ENCODE measurements around the gene NCKIPSD.

NCKIPSD gene

DNA sequence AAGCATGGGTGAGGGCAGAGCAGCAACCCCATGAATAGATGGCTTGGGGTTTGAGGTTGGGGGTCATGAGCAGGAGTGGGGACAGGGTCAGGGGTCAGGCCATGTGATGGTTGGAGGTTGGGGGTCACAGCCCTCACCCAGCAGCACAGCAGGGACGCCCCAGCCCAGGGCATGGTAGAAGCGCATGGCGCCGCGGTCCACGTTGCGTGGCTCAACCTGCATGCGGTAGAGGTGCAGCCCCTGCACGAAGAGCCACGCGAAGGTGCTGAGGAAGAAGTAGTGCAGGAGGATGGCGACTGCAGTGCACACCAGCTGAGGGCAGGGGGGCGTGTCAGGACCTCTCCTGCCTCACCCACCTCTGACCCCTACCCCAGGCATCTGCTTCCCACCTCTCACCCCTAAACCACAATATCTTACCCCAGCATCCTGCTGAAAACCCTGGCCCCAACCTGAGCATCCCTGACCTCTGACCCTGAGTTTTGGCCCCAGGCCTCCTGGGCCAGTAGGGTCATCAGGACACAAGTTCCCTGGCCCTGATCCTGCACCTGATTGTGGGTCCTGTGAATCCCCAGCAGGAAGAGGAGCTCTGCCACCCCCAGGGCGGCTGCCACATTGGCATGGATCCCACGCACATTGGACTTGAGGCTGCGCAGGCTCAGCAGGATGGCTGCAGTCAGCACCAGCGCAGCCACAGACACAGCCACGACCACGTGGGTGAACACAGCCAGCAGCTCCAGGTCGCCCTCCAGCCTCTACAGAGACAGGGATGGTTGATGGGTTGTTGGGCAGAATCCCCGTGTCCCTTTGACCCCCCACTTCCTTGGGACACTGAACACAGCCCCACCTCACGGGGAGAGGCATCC is 40.6 kb downstream of the NCKIPSD start:
- DNase-seq: no peak

DNA sequence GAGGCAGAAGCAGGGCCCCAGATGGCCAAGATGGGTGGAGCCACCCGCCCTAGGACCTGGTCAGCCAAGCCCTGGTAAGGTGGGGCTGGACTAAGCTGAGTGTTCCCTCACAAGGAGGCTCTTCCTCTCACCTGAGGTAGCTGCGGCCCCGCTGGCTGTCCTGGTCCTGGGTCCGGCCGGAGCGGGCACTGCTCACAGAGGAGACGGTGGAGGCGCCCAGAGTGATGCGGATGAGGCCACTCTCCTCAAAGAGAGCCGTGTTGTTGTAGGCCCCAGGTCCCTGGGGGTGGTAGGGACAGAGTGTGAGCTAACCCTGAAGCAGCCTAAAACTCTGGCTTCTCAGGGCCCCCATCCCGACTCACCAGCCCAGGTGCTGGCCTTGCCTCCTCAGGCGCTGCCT is 43.1 kb downstream of the NCKIPSD start:
- DNase-seq: no peak

DNA sequence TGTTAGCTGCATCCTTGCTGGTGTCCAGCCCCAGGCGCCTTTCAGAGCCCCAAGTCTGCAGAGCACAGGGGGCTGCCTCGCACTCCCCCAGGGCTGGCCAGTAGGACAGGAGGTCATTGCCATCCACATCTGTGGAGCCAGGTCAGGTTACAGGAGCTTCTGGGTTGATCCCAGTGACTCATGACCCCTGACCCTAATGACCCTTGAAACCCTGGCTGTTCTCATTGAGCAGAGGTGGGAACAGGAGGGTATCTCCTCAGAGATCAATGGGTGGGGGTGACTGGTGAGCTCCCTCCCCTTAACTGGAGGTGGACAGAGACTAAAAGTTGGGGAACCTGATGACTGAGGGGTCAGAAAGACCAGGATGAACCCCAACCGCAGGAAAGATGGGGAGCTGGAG is 44.3 kb downstream of the NCKIPSD start:
- no peak for DNase-seq

DNA sequence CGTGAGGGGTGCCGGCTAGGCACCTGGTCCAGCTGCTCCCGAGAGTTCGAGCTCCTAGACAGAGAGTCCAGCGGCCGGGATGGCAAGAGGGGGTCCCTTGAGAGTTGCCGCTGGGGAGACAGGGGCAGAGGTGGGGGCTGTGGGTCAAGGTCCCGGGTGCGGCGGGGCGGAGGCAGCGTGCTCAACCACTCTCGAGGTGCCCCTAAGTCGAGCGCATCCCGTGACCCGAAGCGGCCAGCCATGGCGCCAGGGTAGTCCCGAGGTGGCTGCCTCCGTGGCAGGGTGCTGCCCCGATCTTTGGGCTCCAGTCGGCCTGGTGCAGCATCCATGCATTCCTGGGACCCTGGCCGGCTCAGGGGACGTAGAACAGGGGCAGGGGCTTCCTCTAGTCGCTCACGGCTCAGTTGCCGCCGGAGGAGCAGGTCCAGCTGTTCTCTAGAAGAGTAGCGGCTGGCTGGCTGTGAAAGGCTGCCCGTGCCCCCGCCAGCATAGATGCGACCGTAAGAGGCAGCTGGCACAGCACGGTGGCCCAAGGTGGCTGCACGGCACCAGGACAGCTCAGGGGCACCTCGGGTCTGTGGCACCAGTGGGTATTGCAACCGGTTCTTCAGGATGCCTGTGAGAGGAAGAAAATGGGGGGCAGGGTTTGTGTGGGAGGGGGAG is 45.6 kb downstream of the NCKIPSD start:
- DNase-seq: no peak

DNA sequence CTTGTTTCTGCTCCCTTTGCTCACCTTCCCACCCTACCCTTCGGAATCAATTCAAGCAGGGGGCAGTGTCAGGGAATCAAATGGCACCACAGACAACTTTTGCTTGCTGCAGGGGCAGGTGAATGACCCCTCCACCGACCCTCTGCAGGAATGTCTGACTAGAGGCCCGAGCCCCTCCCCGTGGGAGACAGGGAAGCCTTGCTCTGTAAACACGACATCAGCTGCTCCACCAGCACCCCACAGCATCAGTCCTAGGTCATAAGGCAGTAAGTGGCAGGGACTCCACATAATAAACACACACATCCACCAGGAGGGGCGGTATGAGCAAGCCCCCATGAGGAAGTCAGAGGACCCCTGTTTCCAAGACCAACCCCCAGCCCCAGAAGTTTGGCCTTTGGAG is 48.4 kb downstream of the NCKIPSD start:
- DNase-seq: no peak

DNA sequence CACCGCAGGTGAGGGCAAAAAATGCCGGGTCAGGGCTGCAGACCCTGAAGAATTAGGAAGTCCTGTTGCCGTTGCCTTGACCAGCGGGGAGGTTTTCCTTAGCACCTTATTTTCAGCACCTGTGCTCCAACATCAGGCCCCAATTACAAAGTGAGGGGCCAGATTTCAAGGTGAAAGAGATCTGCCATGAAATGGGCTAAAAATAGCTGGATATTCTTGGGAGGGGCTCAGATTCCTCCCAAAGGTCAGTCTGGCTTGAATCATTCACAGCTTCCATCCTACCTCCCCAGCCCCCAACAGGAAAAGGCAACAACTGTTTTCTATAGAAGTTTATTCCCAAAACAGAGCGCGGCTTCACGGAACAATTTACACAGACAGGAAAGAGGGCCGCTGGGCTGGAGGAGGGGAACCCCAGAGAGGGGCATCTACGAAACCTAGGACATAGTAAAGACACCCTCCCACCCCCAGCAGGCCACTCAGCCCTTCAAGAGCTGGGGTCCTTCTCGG is 49.5 kb downstream of the NCKIPSD start:
- no peak for DNase-seq

DNA sequence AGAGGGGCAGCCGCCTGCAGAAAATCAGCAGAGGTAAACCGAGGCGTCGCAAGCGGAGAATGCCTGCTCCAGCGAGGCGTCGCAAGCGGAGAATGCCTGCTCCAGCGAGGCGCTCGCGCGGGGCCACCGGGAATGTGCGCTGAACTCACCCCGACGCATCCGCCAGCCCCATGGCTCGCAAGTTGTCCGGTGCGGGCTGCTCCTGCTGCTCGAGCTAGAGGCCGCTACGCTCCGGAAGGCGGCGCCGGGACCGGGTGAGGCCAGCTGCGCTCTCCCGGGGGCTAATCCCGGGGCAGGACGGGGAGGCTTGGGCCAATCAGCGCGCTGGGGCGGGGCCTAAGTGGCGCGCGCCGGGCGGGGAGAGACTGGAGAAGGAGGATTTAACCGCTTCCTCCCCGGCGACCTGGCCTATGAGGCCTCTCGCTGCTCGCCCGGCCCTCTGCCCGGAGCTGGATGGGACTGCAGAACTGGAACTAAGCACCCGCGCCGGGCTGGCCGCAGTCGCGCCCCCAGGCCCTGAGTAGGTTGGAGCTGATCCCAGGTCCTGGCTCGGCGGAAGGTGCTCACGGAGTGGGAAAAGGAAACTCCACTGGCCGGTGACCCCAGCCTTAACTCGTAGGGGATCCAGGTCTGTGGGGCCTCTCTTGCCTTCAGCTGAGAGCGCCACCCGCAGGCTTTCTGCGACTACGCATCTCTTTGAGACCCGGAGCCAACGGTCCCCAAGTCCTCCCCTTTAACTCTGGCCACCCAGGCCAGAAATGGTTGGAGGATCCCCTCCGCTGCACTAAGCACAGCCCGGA is 50.3 kb downstream of the NCKIPSD start, which contains the start of gene SLC26A6:
SLC26A6 (minus strand) TSS at position 240 of the 800 bp plus-strand sequence; CDS start at position 172, 68 bp downstream.
- DNase-seq: peak; percentile 97 to 99 (median 98)

DNA sequence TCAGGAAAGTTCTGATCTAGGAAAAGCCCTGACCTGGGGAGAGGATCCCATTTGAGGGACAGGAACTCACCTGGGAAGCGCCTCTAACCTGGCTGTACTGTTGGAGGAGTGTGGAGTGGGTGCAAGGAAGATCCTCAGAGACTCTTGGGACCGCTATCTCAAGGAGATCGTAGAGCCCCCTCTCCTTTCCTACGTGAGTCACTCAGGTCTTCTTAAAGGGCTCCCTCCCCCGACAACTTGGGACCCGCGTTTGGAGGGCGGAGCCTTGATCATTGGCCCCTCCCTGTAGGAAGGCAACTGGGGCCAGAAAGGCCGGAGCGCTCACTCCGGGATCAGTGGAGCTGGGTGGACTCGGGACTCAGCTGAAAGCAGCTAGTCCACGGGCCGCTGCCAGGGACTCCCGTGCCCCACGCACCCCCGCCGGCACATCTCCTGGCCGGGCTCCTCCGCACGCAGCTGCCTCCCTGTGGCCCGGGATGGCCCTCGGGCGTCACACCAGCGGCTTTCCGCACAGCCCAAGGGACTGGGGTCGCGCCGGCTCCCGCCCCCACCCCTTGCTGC is 51.0 kb downstream of the NCKIPSD start:
- DNase-seq: peak; percentile 36 to 62 (median 50)

DNA sequence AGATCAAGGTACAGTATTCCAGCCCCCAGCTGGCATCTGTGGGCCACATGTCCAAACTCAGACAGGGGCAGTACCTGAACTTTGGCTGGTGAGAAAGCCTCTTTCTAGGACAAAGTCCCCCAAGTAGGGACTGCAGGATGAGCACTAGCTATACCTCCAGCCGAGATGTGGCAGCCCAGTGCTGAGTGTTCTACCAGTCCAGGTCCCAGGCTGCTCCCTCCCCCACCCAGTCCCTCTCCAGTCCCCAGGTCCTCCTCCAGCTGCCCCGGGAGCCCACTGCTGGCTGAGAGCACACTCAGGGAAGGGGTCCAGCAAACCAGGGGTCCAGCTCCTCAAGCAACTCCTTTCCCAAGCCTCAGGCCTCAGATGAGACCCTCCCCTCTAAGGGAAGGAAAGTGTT is 52.0 kb downstream of the NCKIPSD start:
- DNase-seq: no peak

DNA sequence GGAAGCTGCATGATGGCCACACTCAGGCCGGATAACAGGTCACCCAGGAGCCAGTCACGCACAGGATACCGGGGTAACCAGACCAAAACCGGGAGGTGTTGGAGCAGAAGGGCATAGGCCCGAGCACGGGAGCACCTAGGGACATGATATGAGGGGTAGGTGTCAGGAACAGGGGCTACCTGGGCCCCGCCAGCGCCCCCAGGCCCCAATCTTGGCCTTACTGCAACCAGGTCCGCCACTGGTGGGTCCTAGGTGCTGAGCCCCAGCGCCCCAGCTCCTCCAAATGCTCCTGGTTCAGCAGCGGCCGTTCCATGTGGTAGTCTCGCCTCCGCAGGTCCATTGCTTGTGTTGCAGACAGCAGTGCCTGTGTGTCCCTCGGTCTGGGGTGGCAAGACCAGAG is 52.5 kb downstream of the NCKIPSD start:
- DNase-seq: no peak

DNA sequence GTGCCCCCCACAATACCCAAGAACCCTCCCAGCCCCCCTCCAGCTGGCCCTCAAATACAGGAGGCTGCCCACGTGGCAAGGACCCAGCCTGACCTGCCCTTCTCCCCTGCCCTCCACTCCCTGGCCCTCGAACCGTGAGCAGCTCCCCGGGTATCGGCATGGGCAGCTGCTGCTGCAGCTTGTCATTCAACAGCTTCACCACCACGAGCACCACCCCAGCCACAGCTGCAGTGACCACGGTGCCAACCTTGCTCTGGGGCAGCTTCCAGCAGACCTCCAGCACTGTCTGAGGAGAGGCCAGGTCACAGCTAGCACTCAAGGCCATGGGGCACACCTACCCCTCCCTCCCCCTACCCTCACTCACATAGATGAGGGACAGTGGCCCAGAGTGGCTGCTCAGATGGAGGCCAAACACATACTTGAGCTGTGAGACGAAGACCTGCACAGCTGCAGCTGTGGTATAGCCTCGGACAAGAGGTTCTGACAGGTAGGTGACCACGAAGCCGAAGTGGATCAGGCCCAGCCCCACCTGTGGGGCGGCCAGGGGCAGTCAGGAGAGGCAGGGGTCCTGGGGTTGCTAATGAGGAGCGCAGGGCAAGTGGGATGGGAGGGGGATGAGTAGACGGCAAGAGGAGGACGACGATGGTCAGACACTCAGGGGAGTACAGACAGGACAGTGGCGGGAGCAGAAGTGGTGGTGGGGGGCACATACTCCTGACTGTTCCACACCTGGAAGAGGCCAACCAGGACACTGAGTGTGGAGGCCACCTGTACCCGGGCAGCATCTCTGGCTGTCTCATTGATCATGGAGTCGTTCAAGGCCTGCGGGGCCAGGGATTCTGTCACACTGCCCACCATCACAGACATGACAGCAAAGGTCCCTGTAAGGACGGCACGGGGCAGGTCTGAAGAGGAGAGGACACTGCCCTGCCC is 53.9 kb downstream of the NCKIPSD start:
- DNase-seq: no peak

DNA sequence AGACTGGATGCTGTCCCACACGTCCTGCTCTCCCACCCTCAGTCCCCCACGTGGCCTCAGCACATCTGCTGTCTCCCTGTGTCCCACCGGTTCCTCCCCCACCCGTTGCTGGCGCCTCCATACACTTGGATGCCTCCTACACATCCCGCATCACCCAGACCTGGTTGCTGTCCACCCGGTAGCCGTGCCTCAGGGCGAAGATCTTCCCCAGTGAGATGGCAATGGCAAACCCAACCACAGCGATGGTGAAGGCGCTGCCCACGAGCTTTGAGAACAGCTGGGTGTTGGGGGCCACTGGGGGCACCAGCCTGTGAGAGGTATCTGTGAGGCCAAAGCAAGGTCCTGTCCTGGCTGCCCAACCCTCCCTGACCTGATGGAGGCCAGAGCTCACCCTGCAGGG is 54.9 kb downstream of the NCKIPSD start:
- DNase-seq: no peak

DNA sequence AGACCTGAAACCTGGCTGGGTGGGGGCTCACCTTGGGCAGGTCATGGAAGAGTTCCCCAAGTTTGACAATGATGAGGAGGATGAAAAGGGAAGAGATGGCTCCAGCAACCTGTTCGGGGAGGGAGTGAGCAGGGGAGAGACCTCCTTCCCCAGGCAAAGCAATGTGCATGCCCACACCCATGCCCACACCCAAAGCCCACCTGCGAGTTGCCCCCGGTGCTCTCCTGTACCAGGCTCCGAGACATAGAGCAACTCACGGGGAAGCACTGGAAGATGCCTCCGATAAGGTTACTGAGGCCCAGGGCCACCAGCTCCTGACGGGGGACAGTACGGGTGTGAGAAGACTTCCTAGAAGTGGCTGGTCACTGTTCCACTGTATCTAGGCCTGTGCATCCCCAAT is 55.3 kb downstream of the NCKIPSD start:
- DNase-seq: no peak

DNA sequence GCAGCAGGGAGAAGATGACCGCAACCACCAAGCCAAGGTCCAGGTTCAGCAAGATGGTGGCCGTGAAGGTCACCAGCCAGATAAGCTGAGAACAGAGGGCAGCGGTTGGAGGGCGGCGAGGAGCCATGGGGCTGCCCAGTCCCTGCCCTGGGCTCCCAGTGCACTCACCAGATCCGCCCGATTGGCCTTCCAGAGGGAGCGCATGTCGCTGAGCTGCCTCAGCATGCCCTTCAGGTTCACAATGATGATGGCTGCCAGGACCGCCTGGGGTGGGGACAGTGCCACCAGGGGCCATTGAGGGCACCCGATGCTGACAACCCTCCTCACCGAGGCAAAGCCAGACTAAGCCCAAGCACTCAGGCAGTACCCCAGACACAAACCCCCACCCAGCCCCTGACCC is 55.8 kb downstream of the NCKIPSD start:
- DNase-seq: no peak

DNA sequence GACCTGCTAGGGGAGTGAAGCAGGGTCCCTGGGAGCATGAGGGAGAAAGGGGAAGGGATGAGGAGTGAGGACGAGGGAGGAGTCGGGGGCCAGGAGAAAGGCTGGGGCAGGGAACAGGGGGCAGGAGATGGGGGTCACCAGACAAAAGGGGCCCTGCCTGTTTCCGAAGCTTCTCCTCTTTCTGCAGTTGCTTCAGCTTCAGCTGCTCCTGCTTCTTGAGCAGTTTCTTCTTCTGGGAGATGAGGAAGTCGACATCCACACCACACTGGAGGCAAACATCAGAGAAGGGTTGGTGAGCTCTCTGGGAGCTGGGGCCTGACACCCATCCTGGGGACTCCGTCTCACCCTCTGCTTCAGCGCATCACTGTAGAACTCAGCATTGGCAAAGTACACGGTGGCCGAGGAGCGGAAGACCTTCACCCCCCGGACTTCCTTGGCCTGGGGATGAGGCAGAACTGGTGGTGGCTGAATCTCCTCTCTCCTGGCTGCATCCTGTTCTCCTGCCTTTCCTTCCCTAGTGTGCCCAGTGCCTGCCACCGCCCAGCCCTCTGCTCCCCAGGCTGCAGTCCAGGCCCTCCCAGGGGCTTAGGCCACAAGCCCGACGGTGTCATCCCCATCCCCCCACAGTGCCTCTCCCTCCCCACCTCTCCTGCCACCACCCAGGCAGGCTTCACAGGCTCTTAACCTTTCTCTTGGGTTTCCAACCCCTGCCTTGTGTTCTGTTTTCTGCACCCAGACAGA is 57.3 kb downstream of the NCKIPSD start:
- DNase-seq: no peak

DNA sequence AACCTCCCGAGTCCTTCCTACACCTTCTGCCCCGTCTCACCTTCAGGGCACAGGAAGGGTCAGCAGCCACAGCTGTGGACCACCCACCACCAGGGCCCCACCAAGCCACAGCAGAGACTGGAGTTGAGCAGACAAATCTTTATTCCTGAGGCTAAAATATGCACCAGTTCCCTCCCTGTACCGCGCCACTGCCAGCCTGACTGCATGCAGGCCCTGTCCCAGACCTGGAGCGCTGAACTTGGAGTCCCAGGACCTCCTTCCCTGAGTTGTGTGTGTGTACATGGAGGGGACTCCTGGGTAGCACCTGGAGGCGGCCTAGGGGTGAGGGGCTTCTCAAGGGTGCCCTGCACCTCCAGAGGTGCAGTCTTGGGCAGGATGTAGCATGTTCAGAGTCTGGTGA is 60.1 kb downstream of the NCKIPSD start:
- DNase-seq: no peak

DNA sequence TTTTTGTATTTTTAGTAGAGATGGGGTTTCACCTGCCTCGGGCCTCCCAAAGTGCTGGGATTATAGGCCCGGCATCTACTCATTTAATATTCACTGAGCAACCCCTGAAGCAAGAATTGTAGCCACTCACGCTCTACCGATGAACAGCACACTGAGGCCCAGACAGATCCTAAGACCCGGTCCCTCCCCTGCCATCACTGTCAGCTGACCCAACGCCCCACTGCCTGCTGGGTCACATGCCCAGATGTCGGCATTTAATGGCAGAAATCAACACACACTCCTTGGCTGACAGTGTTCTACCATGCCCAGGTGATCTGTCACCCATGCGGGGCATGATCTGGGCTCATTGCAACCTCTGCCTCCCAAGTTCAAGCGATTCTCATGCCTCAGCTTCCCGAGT is 60.9 kb downstream of the NCKIPSD start:
- DNase-seq: no peak

DNA sequence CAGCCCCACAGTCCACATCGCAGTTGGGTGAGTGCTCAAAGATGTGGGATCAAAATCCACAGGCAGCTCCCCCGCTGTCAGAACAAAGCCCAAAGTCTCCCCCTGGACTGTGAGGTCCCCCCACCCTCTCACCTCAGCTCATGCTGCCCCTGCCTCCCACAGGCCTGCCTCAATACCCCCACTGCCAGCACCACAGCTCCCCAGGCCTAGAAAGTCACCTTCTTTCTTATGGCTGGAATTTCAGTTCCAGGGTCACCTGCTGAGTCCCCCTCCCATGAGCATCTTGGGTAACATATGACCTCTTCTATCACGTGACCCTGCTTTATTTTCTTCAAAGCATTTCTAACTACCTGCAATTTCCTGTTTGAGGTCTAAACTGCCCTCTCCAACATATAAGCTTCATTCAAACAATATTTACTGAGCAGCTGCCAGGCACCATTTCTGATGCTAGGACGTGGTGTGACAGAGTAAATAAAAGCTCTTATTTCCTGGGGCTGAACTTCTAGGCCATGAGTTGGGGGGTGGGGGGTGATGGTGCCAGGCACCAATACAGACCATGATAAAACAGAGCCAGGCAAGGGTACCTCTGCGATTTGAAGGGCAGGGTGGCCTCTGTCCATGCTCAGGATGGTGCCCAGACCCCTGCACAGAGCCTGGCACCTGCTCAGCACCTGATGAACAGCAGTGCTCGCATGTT is 61.7 kb downstream of the NCKIPSD start:
- no peak for DNase-seq

Data from suppressor macrophage (primary cell).